IMR-90 (cell line): ENCODE results near the gene TRAPPC3L. TPM values are rescaled to one million over a fixed set of nuclear protein-coding genes. Genes with fewer than 3 reads are reported as not detected.

ENCODE experiments used
- ATAC-seq: fragments of 200-7000 bp; cut with Tn5 transposase; 2 replicates; pipeline ENCODE4 v1.9.1; 2020; ENCODE audit warnings: low read depth, mild to moderate bottlenecking, moderate library complexity
- BruUV-seq: library from RNA; stranded (reverse); fragments of 400-500 nt; replicated peaks from 2 replicates; lab custom pipeline; 2021; lab: Mats Ljungman, UMichigan
- CTCF ChIA-PET: fragments of 300-600 bp; formaldehyde crosslinking; extraction: SDS; loops from one replicate; lab custom pipeline; 2021; ENCODE audit warnings: antibody characterized with exemption; lab: Yijun Ruan, JAX
- POLR2A ChIA-PET: fragments of 300-600 bp; sonication (Branson Sonifier 250); formaldehyde crosslinking; loops from one replicate; lab custom pipeline; 2022; ENCODE audit warnings: antibody characterized with exemption; ENCODE audit not compliant: unreplicated experiment; lab: Charles Lee
- DNase-seq: peaks from one replicate; pipeline ENCODE4 v3.0.0; 2013
- H2AFZ ChIP-seq: replicated peaks from 2 replicates; pipeline ENCODE3; 2013; ENCODE audit warnings: low read length, mild to moderate bottlenecking; ENCODE audit not compliant: poor library complexity
- H2AK5ac ChIP-seq: 2 replicates; pipeline ENCODE4 v1.6.1; 2013; ENCODE audit warnings: low read depth, low read length, inconsistent platforms
- H2AK9ac ChIP-seq: replicated peaks from 2 replicates; pipeline ENCODE3; 2013; ENCODE audit warnings: mild to moderate bottlenecking, low read depth, low read length, moderate library complexity; ENCODE audit not compliant: poor library complexity
- H2BK120ac ChIP-seq: 2 replicates; pipeline ENCODE4 v1.6.1; 2013; ENCODE audit warnings: low read depth, low read length, inconsistent platforms
- H2BK15ac ChIP-seq: 3 replicates; pipeline ENCODE4 v1.6.1; 2013; ENCODE audit warnings: low read depth, low read length, inconsistent platforms
- H2BK20ac ChIP-seq: 2 replicates; pipeline ENCODE4 v1.6.1; 2013; ENCODE audit warnings: low read depth, mild to moderate bottlenecking, inconsistent platforms, low read length, moderate library complexity
- H2BK5ac ChIP-seq: 2 replicates; pipeline ENCODE4 v1.6.1; 2013; ENCODE audit warnings: mild to moderate bottlenecking, low read depth, low read length, inconsistent platforms; ENCODE audit not compliant: poor library complexity, severe bottlenecking
- H3K14ac ChIP-seq: replicated peaks from 2 replicates; pipeline ENCODE4 v1.6.1; 2013; ENCODE audit warnings: low read depth, low read length, inconsistent platforms
- H3K18ac ChIP-seq: 2 replicates; pipeline ENCODE4 v1.6.1; 2013; ENCODE audit warnings: low read depth, low read length, control low read depth
- H3K23ac ChIP-seq: 2 replicates; pipeline ENCODE4 v1.6.1; 2013; ENCODE audit warnings: low read depth, low read length, inconsistent platforms
- H3K27ac ChIP-seq: 2 replicates; pipeline ENCODE4 v1.5.1; 2013; ENCODE audit warnings: mild to moderate bottlenecking, control low read depth, low read length; ENCODE audit not compliant: insufficient read depth
- H3K27me3 ChIP-seq: 2 replicates; pipeline ENCODE4 v1.6.1; 2013; ENCODE audit warnings: low read length; ENCODE audit not compliant: control insufficient read depth, insufficient read depth
- H3K36me3 ChIP-seq: 2 replicates; pipeline ENCODE4 v1.6.1; 2013; ENCODE audit warnings: low read length, mixed read lengths; ENCODE audit not compliant: control insufficient read depth, insufficient read depth
- H3K4ac ChIP-seq: 2 replicates; pipeline ENCODE4 v1.6.1; 2013; ENCODE audit warnings: low read depth, low read length, inconsistent platforms
- H3K4me1 ChIP-seq: 2 replicates; pipeline ENCODE4 v1.6.1; 2013; ENCODE audit warnings: low read length, mixed read lengths; ENCODE audit not compliant: control insufficient read depth, insufficient read depth
- H3K4me2 ChIP-seq: 2 replicates; pipeline ENCODE4 v1.6.1; 2013; ENCODE audit warnings: low read depth, mild to moderate bottlenecking, control low read depth, low read length, moderate library complexity
- H3K4me3 ChIP-seq: 2 replicates; pipeline ENCODE4 v1.5.1; 2013; ENCODE audit warnings: low read depth, mild to moderate bottlenecking, control low read depth, low read length, moderate library complexity; ENCODE audit not compliant: insufficient read depth
- H3K56ac ChIP-seq: 2 replicates; pipeline ENCODE4 v1.6.1; 2013; ENCODE audit warnings: low read length, inconsistent platforms; ENCODE audit not compliant: insufficient read depth; ENCODE audit errors: extremely low read depth
- H3K79me1 ChIP-seq, 2 experiments: 2 replicates each; pipeline ENCODE4 v1.6.1; 2013; ENCODE audit warnings: low read length in 2 of 2, inconsistent platforms in 1 of 2, low read depth in 1 of 2
- H3K9ac ChIP-seq: 2 replicates; pipeline ENCODE4 v1.6.1; 2013; ENCODE audit warnings: low read depth, low read length, control low read depth
- H3K9me1 ChIP-seq: 2 replicates; pipeline ENCODE4 v1.6.1; 2013; ENCODE audit warnings: low read length, inconsistent platforms; ENCODE audit not compliant: insufficient read depth
- H3K9me3 ChIP-seq: 2 replicates; pipeline ENCODE4 v1.6.1; 2013; ENCODE audit warnings: low read length; ENCODE audit not compliant: control insufficient read depth, insufficient read depth
- H4K20me1 ChIP-seq: 2 replicates; pipeline ENCODE4 v1.6.1; 2013; ENCODE audit warnings: low read length, inconsistent platforms; ENCODE audit not compliant: insufficient read depth
- H4K5ac ChIP-seq: 2 replicates; pipeline ENCODE4 v1.6.1; 2013; ENCODE audit warnings: mild to moderate bottlenecking, low read depth, low read length, control low read depth
- H4K8ac ChIP-seq, 2 experiments: 2 replicates each; pipeline ENCODE4 v1.6.1; 2013; ENCODE audit warnings: low read depth in 2 of 2, low read length in 2 of 2, control low read depth in 1 of 2, inconsistent platforms in 1 of 2
- H4K91ac ChIP-seq: 2 replicates; pipeline ENCODE4 v1.6.1; 2013; ENCODE audit warnings: low read depth, low read length, inconsistent platforms; ENCODE audit not compliant: insufficient read depth
- MAZ ChIP-seq: IDR thresholded peaks from 2 replicates; pipeline ENCODE4 v1.6.1; 2012; ENCODE audit warnings: low read depth, mild to moderate bottlenecking, low read length, improper control_type of control experiment, moderate library complexity, borderline replicate concordance
- MXI1 ChIP-seq: IDR thresholded peaks from 2 replicates; pipeline ENCODE4 v1.6.1; 2012; ENCODE audit warnings: low read depth, mild to moderate bottlenecking, low read length, moderate library complexity, borderline replicate concordance
- RAD21 ChIP-seq: IDR thresholded peaks from 2 replicates; pipeline ENCODE4 v1.6.1; 2012; ENCODE audit warnings: low read length, improper control_type of control experiment
- SMC3 ChIP-seq: fragments of 150-350 bp; IDR thresholded peaks from 2 replicates; pipeline ENCODE4 v1.6.1; 2016; ENCODE audit warnings: low read depth, mild to moderate bottlenecking, antibody characterized with exemption, low read length, moderate library complexity
- WGBS, 2 experiments: methylation state at CpG; one replicate each; pipeline versions ENCODE4 v1.1.5 to v1.1.7; 2013; ENCODE audit warnings: missing lambda C conversion rate in 2 of 2; ENCODE audit not compliant: insufficient read length in 1 of 2; ENCODE audit errors: extremely low coverage in 2 of 2; 5-methylcytosine and 5-hydroxymethylcytosine counted together
- dilution Hi-C: fragments of 300-500 bp; cut with HindIII; formaldehyde crosslinking; loops from one replicate; pipeline ENCODE4 v1.14.3; 2018; ENCODE audit warnings: low sequenced_read_pairs; ENCODE audit not compliant: unreplicated experiment
- in situ Hi-C: fragments of 300-500 bp; cut with MboI; formaldehyde crosslinking; loops from 3 replicates; pipeline ENCODE4 v1.14.3; 2019; ENCODE audit warnings: low sequenced_read_pairs, inconsistent platforms, mixed read lengths
- intact Hi-C: fragments of 100-400 bp; cut with micrococcal nuclease; formaldehyde crosslinking; loops from 2 replicates; pipeline ENCODE4 v1.10.0; 2022
- polyA plus RNA-seq, 3 experiments: library from polyadenylated mRNA; depleted of rRNA; stranded (reverse); fragments of >200 nt; gene quantifications; 2 replicates each; pipeline ENCODE4 v1.2.3, GENCODE V29; 2012; ENCODE audit warnings: low replicate concordance in 1 of 3
- total RNA-seq: library from RNA; depleted of rRNA; stranded (reverse); fragments of >200 nt; gene quantifications from 2 replicates; pipeline ENCODE4 v1.2.3, GENCODE V29; 2012

Gene TRAPPC3L
- total and polyA plus RNA-seq, 2 of the 4 experiments (the other 2 are of a cell fraction), result 0.03 TPM; not detected in 1

- Histone ChIP-seq H2BK15ac (no peak overlapping the region), H2BK5ac (no peak overlapping the region), H3K27ac (no peak overlapping the region), H4K91ac (no peak overlapping the region), H3K9ac (no peak overlapping the region), H2BK20ac (no peak overlapping the region), H3K4me2 (no peak overlapping the region), H3K56ac (no peak overlapping the region), H3K9me1 (peaks cover 4% of the 10 kb centered on the region), H2AK5ac (no peak overlapping the region), H3K18ac (no peak overlapping the region), H3K27me3 (no peaks in the 10 kb centered on the region), H2BK120ac (no peak overlapping the region), H3K36me3 (no peaks in the 10 kb centered on the region), H4K5ac (no peak overlapping the region), H3K4ac (no peak overlapping the region), H4K8ac (no peak overlapping the region), H3K4me3 (no peak overlapping the region), H3K9me3 (no peaks in the 10 kb centered on the region), H3K4me1 (peaks cover 3% of the 10 kb centered on the region), H3K23ac (no peak overlapping the region), H3K14ac (no peak overlapping the region), H2AFZ (no peak overlapping the region), H2AK9ac (no peak overlapping the region), H4K20me1 (no peaks in the 10 kb centered on the region), H3K79me1 (no peaks in the 10 kb centered on the region)
- no peak for TF ChIP-seq RAD21
- no peak for TF ChIP-seq MAZ
- no peak for TF ChIP-seq MXI1
- no peak for TF ChIP-seq SMC3
- WGBS, 2 experiments, result no CpG with 5 or more reads among the region's 2 CpGs
- no peak for DNase-seq
- intact Hi-C loops, result no loop called here
- dilution Hi-C loops, result no loop called here
- no peak for ATAC-seq
- CTCF ChIA-PET, result no interaction called here
- in situ Hi-C loops, result no loop called here
- BruUV-seq, result no TSS peak
- POLR2A ChIA-PET, result no interaction called here
Observed at GRCh38 chr6:116524236-116524635, 21.2 kb downstream of the TRAPPC3L start.
